CMK (cell line): ENCODE data around the gene PAX4.

Source experiments
- DNase-seq: peaks from one replicate; pipeline ENCODE4 v3.0.0-alpha.2; 2010; ENCODE audit warnings: low read depth

PAX4 gene

GRCh38 chr7:127628445-127628844, 10.5 kb upstream of the PAX4 start:
- no peak for DNase-seq

- DNase-seq = no peak
Observed at GRCh38 chr7:127625331-127625730, 7.4 kb upstream of the PAX4 start.

GRCh38 chr7:127620406-127621233, 2.7 kb upstream of the PAX4 start:
- DNase-seq = no peak

GRCh38 chr7:127619681-127620405, 1.9 kb upstream of the PAX4 start:
- no peak for DNase-seq

- no peak for DNase-seq
Observed at GRCh38 chr7:127618775-127619174, 833 bp upstream of the PAX4 start.

- DNase-seq = no peak
Observed at GRCh38 chr7:127616724-127617123, 1.2 kb downstream of the PAX4 start.

GRCh38 chr7:127612263-127612662, 5.7 kb downstream of the PAX4 start:
- no peak for DNase-seq

- DNase-seq = no peak
Observed at GRCh38 chr7:127609297-127609696, 8.6 kb downstream of the PAX4 start.

GRCh38 chr7:127608446-127608845, 9.5 kb downstream of the PAX4 start:
- DNase-seq = no peak

GRCh38 chr7:127600885-127601284, 17.1 kb downstream of the PAX4 start:
- DNase-seq = no peak

GRCh38 chr7:127598318-127598717, 19.6 kb downstream of the PAX4 start:
- no peak for DNase-seq

GRCh38 chr7:127595737-127596136, 22.2 kb downstream of the PAX4 start:
- DNase-seq = no peak

GRCh38 chr7:127594490-127594889, 23.5 kb downstream of the PAX4 start:
- DNase-seq = no peak

- DNase-seq = no peak
Observed at GRCh38 chr7:127592550-127592949, 25.4 kb downstream of the PAX4 start.

- DNase-seq = no peak
Observed at GRCh38 chr7:127591591-127591990, 26.4 kb downstream of the PAX4 start.

- no peak for DNase-seq
Observed at GRCh38 chr7:127591189-127591588, 26.8 kb downstream of the PAX4 start.

- no peak for DNase-seq
Observed at GRCh38 chr7:127589896-127590295, 28.0 kb downstream of the PAX4 start.

- peak; percentile 8 for DNase-seq
Observed at GRCh38 chr7:127588697-127589482, 29.1 kb downstream of the PAX4 start.

GRCh38 chr7:127588019-127588696, 29.8 kb downstream of the PAX4 start, which contains the start of gene ARF5:
Gene ARF5 (plus strand): TSS chr7:127588411. CDS start chr7:127588499, 88 bp downstream.
- DNase-seq = peak; percentile 37

GRCh38 chr7:127587663-127588018, 30.3 kb downstream of the PAX4 start:
- no peak for DNase-seq

- no peak for DNase-seq
Observed at GRCh38 chr7:127586346-127586745, 31.6 kb downstream of the PAX4 start.
